ENCODE data around the gene NME9.

Gene NME9

GRCh38 chr3:138260611-138261010, 69.0 kb downstream of the NME9 start:
- TF ChIP-seq CTCF (IDR thresholded peaks at IDR 0.05; ENCODE audit: control extremely low read depth, extremely low read depth, low read depth, missing control alignments): no peak

DNA sequence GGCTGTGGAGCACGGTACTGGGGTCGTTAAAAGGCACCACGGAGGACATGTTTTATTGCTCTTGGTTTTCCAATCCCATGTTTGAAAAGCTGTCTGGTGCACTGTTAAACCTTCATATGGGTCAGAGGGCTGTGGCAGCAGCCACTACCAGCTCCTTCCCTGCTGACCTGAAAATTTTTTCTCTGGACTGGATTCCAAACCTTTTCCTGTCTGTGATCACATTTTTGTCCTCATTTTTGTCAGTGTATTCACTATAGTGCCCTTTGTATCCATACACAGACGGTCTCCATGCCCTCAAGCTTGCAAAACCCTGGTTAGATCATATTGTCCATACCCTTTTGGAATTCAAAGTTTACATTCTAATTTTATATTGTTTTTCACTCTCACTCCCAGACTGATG, 70.5 kb downstream of the NME9 start:
- DNase-seq (ENCODE audit: extremely low spot score): no peak
- ChIA-PET POLR2A (no interaction called here), CTCF (interaction anchor here (1.1 kb wide), 1 partner anchor 36 kb away, joined by 3 read pairs; no protein-coding TSS in a partner anchor)
- no peak for TF ChIP-seq CTCF (IDR thresholded peaks at IDR 0.05; ENCODE audit: control extremely low read depth, extremely low read depth, low read depth, missing control alignments)

More at GRCh38 chr3:138260611-138261010, 69.0 kb downstream of the NME9 start:
- CTCF ChIA-PET: no interaction called here
- no peak for DNase-seq (ENCODE audit: extremely low spot score)
- POLR2A ChIA-PET: no interaction called here

- no peak for DNase-seq (ENCODE audit: extremely low spot score)
- TF ChIP-seq CTCF (IDR thresholded peaks at IDR 0.05; ENCODE audit: control extremely low read depth, extremely low read depth, low read depth, missing control alignments): no peak
- ChIA-PET CTCF (interaction anchor here (1.1 kb wide), 1 partner anchor 34 kb away, joined by 3 read pairs; no protein-coding TSS in a partner anchor), POLR2A (no interaction called here)
Measured at GRCh38 chr3:138257986-138258385, 71.7 kb downstream of the NME9 start.

DNA sequence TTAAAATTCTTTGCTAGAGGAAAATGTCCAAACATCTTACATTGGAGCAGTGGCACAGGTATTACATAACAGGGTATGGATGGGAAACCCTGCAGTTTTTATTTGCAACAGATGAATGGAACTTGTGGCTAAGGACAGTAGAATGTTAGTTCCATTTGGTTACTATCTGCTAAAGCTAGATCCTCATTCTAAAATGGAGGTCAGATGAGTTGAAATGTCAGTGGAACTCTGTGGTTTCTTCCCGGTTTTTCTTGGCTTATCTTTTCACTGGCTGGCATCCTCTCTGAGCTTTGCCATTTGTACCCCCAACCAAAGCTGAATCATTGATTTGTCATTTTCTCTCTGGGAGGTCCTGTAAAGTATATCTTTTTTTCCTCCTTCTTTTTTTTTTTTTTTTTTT, 73.6 kb downstream of the NME9 start:
- no peak for DNase-seq (ENCODE audit: extremely low spot score)
- TF ChIP-seq CTCF (IDR thresholded peaks at IDR 0.05; ENCODE audit: control extremely low read depth, extremely low read depth, low read depth, missing control alignments): no peak
- ChIA-PET POLR2A (no interaction called here), CTCF (no interaction called here)

- ChIA-PET POLR2A (no interaction called here), CTCF (interaction anchor here (1.3 kb wide), 1 partner anchor 13 kb away, joined by 3 read pairs; no protein-coding TSS in a partner anchor)
- no peak for DNase-seq (ENCODE audit: extremely low spot score)
- no peak for TF ChIP-seq CTCF (IDR thresholded peaks at IDR 0.05; ENCODE audit: control extremely low read depth, extremely low read depth, low read depth, missing control alignments)
Measured at GRCh38 chr3:138254216-138254615, 75.4 kb downstream of the NME9 start.

- CTCF ChIA-PET: interaction anchor here (1.3 kb wide), 1 partner anchor 12 kb away, joined by 3 read pairs; no protein-coding TSS in a partner anchor
- POLR2A ChIA-PET: no interaction called here
- TF ChIP-seq CTCF (IDR thresholded peaks at IDR 0.05; ENCODE audit: control extremely low read depth, extremely low read depth, low read depth, missing control alignments): no peak
- no peak for DNase-seq (ENCODE audit: extremely low spot score)
Measured at GRCh38 chr3:138253609-138254008, 76.0 kb downstream of the NME9 start.
